Smooth muscle cell (in vitro differentiated cells): Measurements from ENCODE around the gene FBXO7. TPM values are rescaled to one million over a fixed set of nuclear protein-coding genes. Genes with fewer than 3 reads are reported as not detected.

Experiments
- DNase-seq: peaks from one replicate; lab custom pipeline; 2025; ENCODE audit not compliant: unreplicated experiment; lab: John Stamatoyannopoulos, UW
- H2AFZ ChIP-seq: fragments of 200-600 bp; sonication (generic); 2 replicates; pipeline ENCODE4 v1.6.0; 2016; ENCODE audit warnings: antibody characterized with exemption, low read depth, mild to moderate bottlenecking
- H3F3A ChIP-seq: fragments of 200-600 bp; sonication (generic); 2 replicates; pipeline ENCODE4 v1.6.0; 2017; ENCODE audit warnings: antibody characterized with exemption, low read depth
- H3K27ac ChIP-seq: fragments of 200-600 bp; sonication (generic); 2 replicates; pipeline ENCODE4 v1.5.1; 2016; ENCODE audit warnings: low read depth, mild to moderate bottlenecking
- H3K27me3 ChIP-seq: fragments of 200-600 bp; sonication (generic); 2 replicates; pipeline ENCODE4 v1.6.1; 2016; ENCODE audit warnings: low read depth, mild to moderate bottlenecking
- H3K36me3 ChIP-seq: fragments of 200-600 bp; sonication (generic); 2 replicates; pipeline ENCODE4 v1.5.1; 2016; ENCODE audit warnings: low read depth
- H3K4me1 ChIP-seq: fragments of 200-600 bp; sonication (generic); 2 replicates; pipeline ENCODE4 v1.5.1; 2016; ENCODE audit warnings: low read depth
- H3K4me2 ChIP-seq: fragments of 200-600 bp; sonication (generic); 2 replicates; pipeline ENCODE4 v1.6.0; 2016; ENCODE audit warnings: mild to moderate bottlenecking
- H3K4me3 ChIP-seq: fragments of 200-600 bp; sonication (generic); 2 replicates; pipeline ENCODE4 v1.5.1; 2016; ENCODE audit warnings: mild to moderate bottlenecking
- H3K79me2 ChIP-seq: fragments of 200-600 bp; sonication (generic); 2 replicates; pipeline ENCODE4 v1.6.0; 2016; ENCODE audit warnings: low read depth, mild to moderate bottlenecking
- H3K9ac ChIP-seq: fragments of 200-600 bp; sonication (generic); 2 replicates; pipeline ENCODE4 v1.6.0; 2016; ENCODE audit warnings: low read depth
- H3K9me3 ChIP-seq: fragments of 200-600 bp; sonication (generic); replicated peaks from 2 replicates; pipeline ENCODE4 v1.5.1; 2016; ENCODE audit warnings: low read depth
- H4K20me1 ChIP-seq: fragments of 200-600 bp; sonication (generic); 2 replicates; pipeline ENCODE4 v1.6.0; 2016; ENCODE audit warnings: low read depth
- CTCF ChIP-seq: fragments of 200-600 bp; sonication (generic); IDR thresholded peaks from 2 replicates; pipeline ENCODE4 v1.5.1; 2017; ENCODE audit warnings: borderline replicate concordance, mild to moderate bottlenecking, antibody characterized with exemption; ENCODE audit not compliant: insufficient read depth, poor library complexity, severe bottlenecking
- WGBS: methylation state at CpG from one replicate; pipeline ENCODE4 v1.1.7; 2016; ENCODE audit warnings: low lambda C conversion rate; 5-methylcytosine and 5-hydroxymethylcytosine counted together
- polyA plus RNA-seq: library from polyadenylated mRNA; unstranded; fragments of >200 nt; fragmentation: Nextera tagmentation; extraction: Ambion mirVana; gene quantifications from 2 replicates; pipeline ENCODE4 v1.2.1, GENCODE V29; 2016
- total RNA-seq: library from RNA; depleted of rRNA; stranded (reverse); fragments of >200 nt; gene quantifications from 2 replicates; pipeline ENCODE4 v1.2.3, GENCODE V29; 2014

FBXO7 gene
- total and polyA plus RNA-seq, 2 experiments from 2014 or later = 126 to 149 TPM

GRCh38 chr22:32546496-32546895 is 71.9 kb downstream of the FBXO7 start:
- no peak overlapping the region for H2AFZ ChIP-seq
- H3K4me1 ChIP-seq = no peaks in the 10 kb centered on the region
- DNase-seq = no peak
- TF ChIP-seq CTCF = no peak
- no peaks in the 10 kb centered on the region for H3K9me3 ChIP-seq
- no peaks in the 10 kb centered on the region for H3K27me3 ChIP-seq
- 77% methylated on average over 4 of the region's 4 CpGs for WGBS
- peak overlapping the region; percentile 85 for H3K27ac ChIP-seq
- no peaks in the 10 kb centered on the region for H3K79me2 ChIP-seq
- no peak overlapping the region for H3K9ac ChIP-seq
- peaks cover 15% of the 10 kb centered on the region for H3F3A ChIP-seq
- H3K36me3 ChIP-seq = no peaks in the 10 kb centered on the region
- H3K4me3 ChIP-seq = no peak overlapping the region
- H4K20me1 ChIP-seq = no peaks in the 10 kb centered on the region
- peak overlapping the region; percentile 58 for H3K4me2 ChIP-seq

- Histone ChIP-seq H3F3A (peaks cover 15% of the 10 kb centered on the region), H4K20me1 (no peaks in the 10 kb centered on the region), H3K9me3 (no peaks in the 10 kb centered on the region), H3K4me3 (no peak overlapping the region), H3K79me2 (no peaks in the 10 kb centered on the region), H2AFZ (no peak overlapping the region), H3K27ac (peak overlapping the region; percentile 85), H3K9ac (no peak overlapping the region), H3K4me2 (no peak overlapping the region), H3K27me3 (no peaks in the 10 kb centered on the region), H3K4me1 (no peaks in the 10 kb centered on the region), H3K36me3 (no peaks in the 10 kb centered on the region)
- DNase-seq = no peak
- TF ChIP-seq CTCF = no peak
- 79% methylated on average over 9 of the region's 9 CpGs for WGBS
These were observed 72.3 kb downstream of the FBXO7 start for GRCh38 chr22:32546935-32547334.

- no peak for DNase-seq
- WGBS = 93% methylated on average over 7 of the region's 7 CpGs
- Histone ChIP-seq H3K4me3 (no peak overlapping the region), H3F3A (peaks cover 15% of the 10 kb centered on the region), H3K9ac (no peak overlapping the region), H3K79me2 (no peaks in the 10 kb centered on the region), H3K27me3 (no peaks in the 10 kb centered on the region), H3K36me3 (no peaks in the 10 kb centered on the region), H3K4me1 (no peaks in the 10 kb centered on the region), H3K9me3 (no peaks in the 10 kb centered on the region), H2AFZ (no peak overlapping the region), H3K4me2 (no peak overlapping the region), H4K20me1 (no peaks in the 10 kb centered on the region), H3K27ac (no peak overlapping the region)
- no peak for TF ChIP-seq CTCF
These were observed 73.4 kb downstream of the FBXO7 start for GRCh38 chr22:32548039-32548438.

Other genes with a start within 250 kb of the FBXO7 start
- not detected in 2 replicates for gene SLC5A4, start 219.5 kb upstream of the FBXO7 start, total RNA-seq
- not detected in 2 replicates for gene SLC5A4, start 219.5 kb upstream of the FBXO7 start, polyA plus RNA-seq
- not detected in 2 replicates for gene RFPL3, start 116.9 kb upstream of the FBXO7 start, total RNA-seq
- 0.26 TPM in 1 of 2 replicates, not detected in the other for gene RFPL3, start 116.9 kb upstream of the FBXO7 start, polyA plus RNA-seq
- 120 and 175 TPM in 2 replicates for gene RTCB, start 62.6 kb upstream of the FBXO7 start, total RNA-seq
- 105 and 106 TPM in 2 replicates for gene RTCB, start 62.6 kb upstream of the FBXO7 start, polyA plus RNA-seq
- 1.5 and 8.3 TPM in 2 replicates for gene BPIFC, start 10.4 kb upstream of the FBXO7 start, total RNA-seq
- gene BPIFC, start 10.4 kb upstream of the FBXO7 start, polyA plus RNA-seq = not detected in 2 replicates